Right lung (tissue), 5 donors: ENCODE results near the gene MEGF6. TPM values are rescaled to one million over a fixed set of nuclear protein-coding genes. Genes with fewer than 3 reads are reported as not detected.

Experiments
- DNase-seq, 2 donors: peaks; one replicate each; pipeline ENCODE4 v3.0.0-alpha.2; 2013
- polyA plus RNA-seq, 5 donors: library from polyadenylated mRNA; unstranded; fragments of 120-200 nt; gene quantifications; one replicate each; pipeline versions ENCODE4 v1.2.1 to v1.2.3, GENCODE V29; 2013; ENCODE audit warnings: inconsistent platforms in 1 of 5, low replicate concordance in 1 of 5; ENCODE audit not compliant: insufficient read length in 5 of 5, insufficient read depth in 1 of 5

The MEGF6 gene
- polyA plus RNA-seq, 5 donors, result 36.1 to 64.5 (median 50.8) TPM

GRCh38 chr1:3490046-3490745 is 121.1 kb downstream of the MEGF6 start:
- no peak for DNase-seq

GRCh38 chr1:3488432-3488831 is 122.9 kb downstream of the MEGF6 start:
- no peak for DNase-seq

DNA sequence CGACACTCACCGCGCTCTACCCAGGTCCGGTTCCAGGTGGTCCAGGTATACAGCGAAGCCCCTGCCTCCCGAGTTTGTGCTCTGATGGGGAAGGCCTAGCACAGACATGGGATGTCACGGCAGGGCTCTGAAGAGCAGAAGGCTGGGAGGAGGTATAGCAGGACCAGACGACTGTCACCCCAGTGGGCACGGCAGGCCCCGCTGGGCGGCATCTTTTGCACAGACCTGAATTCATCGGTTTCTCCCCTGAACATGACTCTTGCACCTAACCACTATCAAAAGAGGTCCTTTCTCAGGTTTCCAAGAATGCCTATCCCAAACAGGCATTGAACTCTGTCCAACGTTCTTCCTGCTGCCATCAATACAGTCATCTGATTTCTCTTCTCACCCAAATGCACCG is 126.3 kb downstream of the MEGF6 start:
- no peak for DNase-seq

- DNase-seq, result no peak
Observed at GRCh38 chr1:3483801-3484444, 127.4 kb downstream of the MEGF6 start.

- DNase-seq, result no peak
Observed at GRCh38 chr1:3483380-3483779, 127.9 kb downstream of the MEGF6 start.

- no peak for DNase-seq
Observed at GRCh38 chr1:3482378-3482849, 128.9 kb downstream of the MEGF6 start.

DNA sequence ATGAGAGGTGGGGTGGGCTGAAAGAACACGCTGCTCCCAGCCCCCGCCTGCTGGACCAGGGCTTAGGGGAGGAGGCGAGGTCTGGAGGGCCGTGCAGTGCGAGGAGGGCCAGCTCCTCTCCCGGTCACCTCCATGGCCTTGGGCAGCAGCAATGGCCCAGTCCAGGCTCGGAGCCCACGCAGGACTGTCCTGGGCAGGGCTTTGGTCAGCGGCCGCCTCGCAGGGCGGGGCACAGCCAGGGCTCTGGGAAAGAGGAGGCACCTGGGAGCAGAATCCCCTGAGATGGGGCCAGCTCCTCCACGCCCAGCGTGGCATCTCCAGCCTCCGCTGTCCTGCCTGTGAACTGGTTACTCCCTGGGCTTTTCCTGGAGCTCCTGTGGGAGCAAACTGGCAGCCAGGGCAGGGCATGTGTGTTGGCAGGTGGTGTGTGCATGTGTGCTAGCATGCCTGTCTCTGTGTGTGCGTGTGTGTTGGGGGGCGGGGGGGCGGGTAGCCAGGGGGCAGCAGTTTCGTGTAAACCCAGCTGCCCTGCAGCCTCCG is 129.4 kb downstream of the MEGF6 start:
- DNase-seq, result no peak

DNA sequence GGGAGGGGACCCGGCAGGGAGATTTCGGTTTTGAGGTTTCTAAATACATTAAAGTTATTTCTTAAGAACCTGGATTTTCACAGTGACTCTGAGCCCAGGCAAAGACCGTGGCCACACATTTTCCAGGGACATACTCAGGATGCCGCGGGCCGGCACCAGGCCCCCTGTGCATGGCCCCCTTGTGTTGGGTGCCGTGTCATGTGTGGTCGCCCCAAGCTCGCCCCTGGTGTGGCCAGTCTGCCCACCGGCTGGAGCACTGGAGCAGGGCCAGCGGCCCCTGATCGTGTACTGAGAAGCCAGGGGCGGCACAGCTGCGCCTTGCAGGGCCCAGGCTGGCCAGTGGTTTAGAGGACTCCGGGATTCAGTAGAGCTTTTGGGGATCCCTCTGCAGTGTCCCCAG is 130.3 kb downstream of the MEGF6 start:
- DNase-seq, result no peak

DNA sequence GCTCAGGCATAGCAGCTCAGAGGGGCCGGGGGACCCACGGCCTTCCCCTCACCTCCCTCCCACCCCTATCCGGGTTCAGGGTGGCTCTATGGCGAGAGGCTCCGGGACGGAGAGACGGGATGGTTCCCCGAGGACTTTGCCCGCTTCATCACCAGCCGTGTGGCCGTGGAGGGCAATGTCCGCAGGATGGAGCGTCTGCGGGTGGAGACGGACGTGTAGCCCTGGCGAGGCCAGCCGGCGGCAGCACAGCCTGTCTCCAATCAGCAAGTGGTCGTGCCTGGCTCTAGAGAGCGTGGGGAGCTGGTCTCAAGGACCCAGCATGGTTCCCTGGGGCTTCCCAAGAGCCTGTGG is 131.0 kb downstream of the MEGF6 start:
- no peak for DNase-seq

- no peak for DNase-seq
Observed at GRCh38 chr1:3479511-3480368, 131.6 kb downstream of the MEGF6 start.

DNA sequence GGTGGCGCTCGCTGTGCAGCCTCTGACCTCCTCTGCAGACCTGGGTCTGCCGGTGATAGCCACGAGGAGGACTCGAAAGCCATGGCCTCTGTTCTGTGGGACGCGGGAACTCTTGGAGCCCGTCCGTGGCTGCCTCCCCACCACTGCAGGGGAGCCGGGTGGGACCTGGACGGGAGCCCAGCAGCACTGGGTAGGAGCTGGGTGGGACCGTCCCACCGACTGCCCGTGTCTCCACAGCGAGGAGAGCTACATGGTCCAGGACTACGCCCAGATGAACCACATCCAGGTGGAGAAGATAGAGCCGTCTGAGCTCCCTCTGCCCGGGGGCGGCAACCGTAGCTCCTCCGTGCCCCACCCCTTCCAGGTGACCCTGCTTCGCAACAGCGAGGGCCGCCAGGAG is 133.1 kb downstream of the MEGF6 start:
- DNase-seq, result no peak

DNA sequence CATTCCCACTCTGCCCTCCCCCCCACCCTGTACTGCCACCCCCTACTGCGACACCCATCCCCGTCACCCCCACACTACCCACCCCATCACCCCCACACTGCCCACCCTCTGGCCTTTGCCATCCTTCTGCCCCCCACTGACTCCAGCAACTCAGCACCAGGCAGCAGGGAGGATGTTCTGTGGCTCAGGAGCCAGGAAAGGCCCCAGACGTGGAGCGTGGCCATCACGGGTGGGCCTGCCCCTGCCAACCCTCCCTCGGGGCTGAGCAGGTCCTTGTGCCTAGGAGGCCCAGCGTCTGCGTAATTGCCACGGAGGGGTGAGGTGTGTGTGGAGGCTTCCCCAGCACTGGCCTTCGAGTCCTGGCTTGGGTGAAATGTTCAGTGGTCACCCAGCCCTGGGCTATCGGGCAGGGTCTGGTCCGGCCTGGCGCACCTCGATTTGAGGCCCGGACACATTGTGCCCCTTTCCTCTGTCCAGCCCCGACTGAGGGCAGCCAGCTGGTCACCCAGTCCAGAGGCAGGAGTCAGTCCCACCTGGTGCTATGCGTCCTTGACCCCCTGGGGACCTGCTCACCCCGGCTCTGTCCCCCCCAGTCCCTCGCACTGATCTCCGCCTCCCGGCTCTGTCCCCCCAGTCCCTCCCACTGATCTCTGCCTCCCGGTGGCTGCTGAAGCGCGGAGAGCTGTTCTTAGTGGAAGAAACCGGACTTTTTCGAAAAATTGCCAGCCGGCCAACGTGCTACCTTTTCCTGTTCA is 133.9 kb downstream of the MEGF6 start:
- no peak for DNase-seq

GRCh38 chr1:3476666-3477065 is 134.6 kb downstream of the MEGF6 start:
- no peak for DNase-seq

DNA sequence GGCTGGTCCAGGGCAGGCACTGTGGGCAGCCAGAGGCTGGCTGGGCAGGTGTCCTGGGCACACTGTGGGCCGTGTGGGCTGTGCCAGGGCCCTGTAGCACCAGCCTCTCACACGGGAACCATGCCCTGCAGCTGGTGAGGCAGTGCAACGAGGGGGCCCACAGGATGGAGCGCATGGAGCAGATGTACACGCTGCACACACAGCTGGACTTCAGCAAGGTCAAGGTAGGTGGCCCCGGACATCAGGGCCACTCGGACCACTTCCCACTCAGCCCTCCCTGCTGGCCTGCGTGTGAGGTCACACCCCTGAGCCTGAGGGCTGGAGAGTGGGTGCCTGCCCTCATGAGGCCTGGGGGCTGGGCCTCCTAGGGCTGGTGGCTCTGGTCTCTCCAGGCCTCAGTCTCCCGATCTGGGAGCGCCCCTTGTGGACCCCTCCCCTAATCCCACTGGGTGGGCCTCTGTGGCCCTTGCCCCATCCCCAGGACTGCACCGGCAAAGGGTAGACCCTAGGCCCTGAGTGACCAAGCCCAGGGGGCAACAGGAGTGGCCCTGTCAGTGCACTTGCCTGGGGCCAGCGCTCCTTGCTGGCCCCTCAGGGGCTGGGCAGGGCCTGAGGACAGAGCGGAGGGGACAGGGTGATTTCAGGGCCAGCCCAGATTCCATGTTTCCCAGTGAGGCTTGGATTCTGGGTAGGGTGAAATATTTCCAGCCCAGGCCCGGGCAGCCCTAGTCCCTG is 135.3 kb downstream of the MEGF6 start:
- DNase-seq, result no peak

- no peak for DNase-seq
Observed at GRCh38 chr1:3474421-3474820, 136.9 kb downstream of the MEGF6 start.

DNA sequence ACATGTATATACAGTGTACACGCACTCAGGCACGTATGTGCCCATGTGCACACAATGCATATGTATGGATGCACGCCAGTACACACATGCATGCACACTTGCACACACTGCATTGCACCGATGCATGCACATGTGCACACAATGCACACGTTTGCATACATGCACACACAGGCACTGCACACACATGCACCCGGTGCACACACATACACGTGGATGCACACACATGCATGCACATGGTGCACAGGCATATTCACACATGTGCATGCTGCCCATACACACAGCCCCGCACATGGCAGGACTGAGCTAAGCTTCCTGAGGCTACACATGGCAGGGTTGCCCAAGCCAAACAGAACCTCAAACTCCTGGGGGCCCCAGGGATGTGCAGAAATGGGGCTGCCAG is 137.3 kb downstream of the MEGF6 start:
- DNase-seq, result no peak

DNA sequence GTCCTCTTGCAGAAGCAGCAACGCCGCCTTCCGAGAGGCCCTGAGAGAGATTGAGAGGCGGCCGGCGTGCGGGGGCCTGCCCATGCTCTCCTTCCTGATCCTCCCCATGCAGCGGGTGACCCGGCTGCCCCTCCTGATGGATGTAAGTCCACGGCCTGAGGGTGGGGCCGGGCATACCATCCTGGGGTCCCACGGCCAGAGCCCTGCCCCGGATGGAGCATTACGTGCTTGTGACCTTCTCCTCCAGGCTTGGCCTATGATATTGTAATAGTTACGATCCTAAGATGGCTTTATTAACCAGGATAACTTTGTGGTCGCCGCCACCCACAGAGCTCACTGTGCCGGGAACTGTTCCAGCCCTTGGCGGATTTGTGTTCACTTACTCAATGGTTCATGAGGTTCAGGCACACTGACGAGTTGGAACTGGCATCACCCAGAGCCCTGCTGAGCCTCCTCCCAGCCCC is 137.9 kb downstream of the MEGF6 start:
- no peak for DNase-seq

DNA sequence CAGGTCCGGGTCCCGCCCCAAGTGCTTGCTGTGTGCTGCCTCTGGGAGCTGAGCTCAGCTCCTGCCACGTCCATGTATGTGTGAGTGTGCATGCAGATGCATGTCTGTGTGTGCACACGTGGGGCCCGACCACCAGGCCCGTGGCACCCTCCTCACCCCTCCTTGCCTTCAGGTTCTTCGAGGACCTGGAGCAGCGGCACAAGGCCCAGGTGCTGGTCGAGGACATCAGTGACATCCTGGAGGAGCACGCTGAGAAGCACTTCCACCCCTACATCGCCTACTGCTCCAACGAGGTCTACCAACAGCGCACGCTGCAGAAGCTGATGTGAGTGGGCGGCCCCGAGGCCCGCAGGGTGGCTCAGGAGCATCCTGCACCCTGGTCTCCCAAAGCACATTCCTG is 138.4 kb downstream of the MEGF6 start:
- DNase-seq, result no peak

DNA sequence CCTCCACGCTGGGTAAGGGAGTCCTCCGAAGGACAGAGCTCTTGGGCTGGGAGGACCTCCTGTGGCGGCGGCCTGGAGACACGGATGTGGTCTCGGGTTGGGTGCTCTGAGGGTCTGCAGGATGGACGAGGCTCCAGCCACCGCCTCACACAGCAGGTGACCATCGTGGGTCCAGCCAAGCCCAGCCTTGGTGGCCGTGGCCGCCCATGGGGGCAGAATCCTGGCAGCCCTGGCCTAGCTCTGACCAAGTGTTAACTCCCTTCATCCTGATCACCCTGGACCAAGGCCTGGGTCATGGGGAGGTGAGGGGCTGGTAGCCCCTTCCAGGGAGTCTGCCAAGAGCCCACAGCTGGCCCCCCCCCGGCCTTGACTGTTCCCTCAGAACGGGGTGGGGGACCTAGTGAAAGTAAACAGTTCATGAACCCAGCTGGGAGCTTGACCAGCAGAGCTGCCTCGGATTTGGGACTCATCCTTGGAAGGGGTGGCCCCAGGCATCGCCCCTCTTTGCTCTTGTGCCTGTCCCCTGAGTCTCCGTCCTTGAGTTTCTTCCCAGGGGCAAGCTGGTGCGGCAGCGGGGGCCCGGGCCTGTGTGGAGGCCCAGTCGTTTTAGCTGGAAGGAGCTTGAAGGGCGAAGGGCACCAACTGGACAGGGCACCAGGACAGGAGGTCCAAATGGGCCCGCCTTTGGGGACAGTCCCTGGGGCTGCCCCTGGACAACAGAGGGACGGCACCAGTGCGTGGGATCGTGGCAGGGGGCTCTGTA is 139.0 kb downstream of the MEGF6 start:
- no peak for DNase-seq
